DOHH2 (cell line): ENCODE measurements around the gene GSK3A.
A peak's percentile ranks its signal among the peaks of the same experiment; 100 is the strongest.

Experiments
- H3F3A ChIP-seq: fragments of 200-600 bp; sonication (generic), shearing (Covaris generic); 2 replicates; pipeline ENCODE4 v1.6.0; 2016; ENCODE audit warnings: antibody characterized with exemption, mild to moderate bottlenecking; ENCODE audit not compliant: control insufficient read depth, insufficient read depth
- H3K27ac ChIP-seq: fragments of 200-600 bp; sonication (generic); 2 replicates; pipeline ENCODE4 v1.5.1; 2014; ENCODE audit warnings: low read depth, mild to moderate bottlenecking, low read length, moderate library complexity
- H3K27me3 ChIP-seq: fragments of 200-600 bp; sonication (generic); 2 replicates; pipeline ENCODE4 v1.6.1; 2014; ENCODE audit warnings: mild to moderate bottlenecking, low read length, mixed read lengths; ENCODE audit not compliant: control insufficient read depth
- H3K36me3 ChIP-seq: fragments of 200-600 bp; sonication (generic); 2 replicates; pipeline ENCODE4 v1.6.1; 2014; ENCODE audit warnings: mild to moderate bottlenecking, low read length, moderate library complexity, mixed read lengths; ENCODE audit not compliant: control insufficient read depth
- H3K4me1 ChIP-seq: fragments of 200-600 bp; sonication (generic); 2 replicates; pipeline ENCODE4 v1.6.1; 2014; ENCODE audit warnings: mild to moderate bottlenecking, low read length, mixed read lengths; ENCODE audit not compliant: control insufficient read depth
- H3K4me2 ChIP-seq: fragments of 200-600 bp; sonication (generic); 2 replicates; pipeline ENCODE4 v1.6.0; 2014; ENCODE audit warnings: mild to moderate bottlenecking, low read length, moderate library complexity
- H3K4me3 ChIP-seq: fragments of 200-600 bp; sonication (generic); 2 replicates; pipeline ENCODE4 v1.5.1; 2014; ENCODE audit warnings: mild to moderate bottlenecking, low read length, mixed read lengths
- H3K79me2 ChIP-seq: fragments of 200-600 bp; sonication (generic); 2 replicates; pipeline ENCODE4 v1.6.1; 2014; ENCODE audit warnings: mild to moderate bottlenecking, low read length, mixed read lengths; ENCODE audit not compliant: control insufficient read depth
- H3K9me2 ChIP-seq: fragments of 200-600 bp; sonication (generic); replicated peaks from 2 replicates; pipeline ENCODE4 v1.6.1; 2014; ENCODE audit warnings: mild to moderate bottlenecking, low read length, mixed read lengths; ENCODE audit not compliant: control insufficient read depth
- H3K9me3 ChIP-seq: fragments of 200-600 bp; sonication (generic); 2 replicates; pipeline ENCODE4 v1.6.1; 2014; ENCODE audit warnings: antibody characterized with exemption, low read length, mixed read lengths; ENCODE audit not compliant: control insufficient read depth, insufficient read depth
- H4K20me1 ChIP-seq: fragments of 200-600 bp; sonication (generic); 2 replicates; pipeline ENCODE4 v1.6.0; 2014; ENCODE audit warnings: low read depth, mild to moderate bottlenecking, antibody characterized with exemption, low read length, moderate library complexity; ENCODE audit not compliant: control insufficient read depth, insufficient read depth
- CTCF ChIP-seq: fragments of 200-600 bp; sonication (generic); IDR thresholded peaks from one replicate; pipeline ENCODE4 v1.5.1; 2014; ENCODE audit warnings: antibody characterized with exemption, mild to moderate bottlenecking, low read depth, low read length; ENCODE audit not compliant: poor library complexity, severe bottlenecking
- EZH2phosphoT487 ChIP-seq: fragments of 200-600 bp; sonication (generic); IDR thresholded peaks from 2 replicates; pipeline ENCODE4 v1.6.1; 2017; ENCODE audit warnings: borderline replicate concordance, mild to moderate bottlenecking, antibody characterized with exemption, low read length, moderate library complexity, mixed read lengths

Gene GSK3A

DNA sequence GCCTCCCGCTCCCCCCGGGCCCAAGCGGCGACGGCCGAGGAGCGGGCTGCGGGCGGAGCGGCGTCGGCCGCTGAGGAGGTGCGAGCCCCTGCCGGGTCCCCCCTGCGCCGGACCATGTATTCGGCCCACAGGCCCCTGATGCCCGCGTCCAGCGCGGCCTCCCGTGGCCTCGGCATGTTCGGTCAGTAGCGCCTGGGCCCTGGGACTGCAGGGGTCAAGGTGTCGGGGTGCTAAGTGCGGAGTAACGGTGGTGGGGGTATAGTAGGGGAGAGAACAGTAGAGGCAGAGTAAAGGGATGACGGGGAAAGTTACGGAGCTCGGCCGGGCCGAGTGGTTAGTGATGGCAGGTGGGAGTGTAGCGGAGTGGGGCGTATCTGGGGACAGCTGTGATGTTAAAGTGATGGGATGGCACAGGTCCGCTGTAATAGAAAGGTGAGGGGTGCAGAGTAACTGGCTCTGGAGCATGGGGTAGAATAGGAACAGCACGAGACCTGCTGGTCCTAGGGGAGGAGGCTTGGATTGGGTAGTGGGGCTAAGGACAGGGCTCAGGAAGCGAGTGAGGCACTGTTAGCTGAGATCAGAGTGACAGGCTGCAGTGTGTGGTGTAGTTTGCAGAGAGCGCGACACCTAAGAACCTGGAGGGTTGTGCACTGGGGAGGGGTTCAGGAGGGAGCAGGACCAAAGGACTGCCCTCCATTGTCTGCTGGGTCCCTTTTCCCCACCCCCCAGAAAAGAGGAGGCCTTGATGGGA lies 42.4 kb upstream of the GSK3A start:
- Histone ChIP-seq H3K9me2 (no peaks in the 10 kb centered on the region), H3K27ac (peak overlapping the region; percentile 61), H3K27me3 (no peaks in the 10 kb centered on the region), H3K4me1 (peaks cover 46% of the 10 kb centered on the region), H3K79me2 (peaks cover 38% of the 10 kb centered on the region), H3K36me3 (peaks cover 40% of the 10 kb centered on the region), H3K4me3 (peak overlapping the region; percentile 75), H3K9me3 (no peaks in the 10 kb centered on the region), H3F3A (peaks cover 12% of the 10 kb centered on the region), H4K20me1 (0 out of 2 replicates have a peak, but pooled peaks cover 3% of the 10 kb centered on the region), H3K4me2 (peak overlapping the region; percentile 87)
- TF ChIP-seq CTCF (no peak), EZH2phosphoT487 (no peak)

- H4K20me1 ChIP-seq, result 0 out of 2 replicates have a peak, but pooled peaks cover 3% of the 10 kb centered on the region
- peak overlapping the region; percentile 49 for H3K4me3 ChIP-seq
- H3K36me3 ChIP-seq, result peaks cover 33% of the 10 kb centered on the region
- H3K9me2 ChIP-seq, result no peaks in the 10 kb centered on the region
- peaks cover 52% of the 10 kb centered on the region for H3K4me1 ChIP-seq
- H3K79me2 ChIP-seq, result peaks cover 38% of the 10 kb centered on the region
- H3K27ac ChIP-seq, result peak overlapping the region; percentile 45; the same call in 1 of the 2 replicates
- H3K9me3 ChIP-seq, result no peaks in the 10 kb centered on the region
- H3K27me3 ChIP-seq, result no peaks in the 10 kb centered on the region
- TF ChIP-seq EZH2phosphoT487 (no peak), CTCF (no peak)
- H3K4me2 ChIP-seq, result no peak overlapping the region
- peaks cover 12% of the 10 kb centered on the region for H3F3A ChIP-seq
Measured at GRCh38 chr19:42284066-42284501, 41.7 kb upstream of the GSK3A start.

GRCh38 chr19:42283188-42284065 lies 41.0 kb upstream of the GSK3A start:
- H3K27ac ChIP-seq, result peak overlapping the region; percentile 89

More at GRCh38 chr19:42283188-42284065, 41.0 kb upstream of the GSK3A start:
- no peaks in the 10 kb centered on the region for H3K9me3 ChIP-seq
- peaks cover 12% of the 10 kb centered on the region for H3F3A ChIP-seq
- H3K4me2 ChIP-seq, result peak overlapping the region; percentile 99
- no peaks in the 10 kb centered on the region for H3K9me2 ChIP-seq
- H3K27me3 ChIP-seq, result no peaks in the 10 kb centered on the region
- peaks cover 38% of the 10 kb centered on the region for H3K79me2 ChIP-seq
- H4K20me1 ChIP-seq, result 0 out of 2 replicates have a peak, but pooled peaks cover 3% of the 10 kb centered on the region
- peaks cover 58% of the 10 kb centered on the region for H3K4me1 ChIP-seq
- peak overlapping the region; percentile 78 for H3K4me3 ChIP-seq
- no peak for TF ChIP-seq CTCF
- TF ChIP-seq EZH2phosphoT487, result no peak
- peaks cover 27% of the 10 kb centered on the region for H3K36me3 ChIP-seq
